Measurements from ENCODE around the gene KATNBL1. TPM values are rescaled to one million over a fixed set of nuclear protein-coding genes. Genes with fewer than 3 reads are reported as not detected.

The KATNBL1 gene
- total and polyA plus RNA-seq, 2 donors from 2014 or later, result 15.6 to 32.2 TPM

DNA sequence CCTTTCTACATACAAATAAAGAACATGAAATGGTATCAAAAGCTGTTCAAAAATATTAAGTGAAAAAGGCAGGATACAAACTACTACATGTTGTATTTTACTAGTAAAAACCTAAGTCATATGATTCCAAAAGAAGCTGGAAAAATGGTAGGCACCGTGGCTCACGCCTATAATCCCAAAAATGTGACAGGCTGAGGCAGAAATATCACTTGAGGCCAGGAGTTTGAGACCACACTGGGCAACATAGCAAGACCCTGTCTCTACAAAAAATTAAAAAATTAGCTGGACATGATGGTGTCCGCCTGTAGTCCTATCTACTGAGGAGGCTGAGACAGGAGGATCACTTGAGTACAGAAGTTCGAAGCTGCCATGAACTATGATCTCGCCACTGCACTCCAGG is 110.0 kb downstream of the KATNBL1 start:
- TF ChIP-seq, protein P1, sequence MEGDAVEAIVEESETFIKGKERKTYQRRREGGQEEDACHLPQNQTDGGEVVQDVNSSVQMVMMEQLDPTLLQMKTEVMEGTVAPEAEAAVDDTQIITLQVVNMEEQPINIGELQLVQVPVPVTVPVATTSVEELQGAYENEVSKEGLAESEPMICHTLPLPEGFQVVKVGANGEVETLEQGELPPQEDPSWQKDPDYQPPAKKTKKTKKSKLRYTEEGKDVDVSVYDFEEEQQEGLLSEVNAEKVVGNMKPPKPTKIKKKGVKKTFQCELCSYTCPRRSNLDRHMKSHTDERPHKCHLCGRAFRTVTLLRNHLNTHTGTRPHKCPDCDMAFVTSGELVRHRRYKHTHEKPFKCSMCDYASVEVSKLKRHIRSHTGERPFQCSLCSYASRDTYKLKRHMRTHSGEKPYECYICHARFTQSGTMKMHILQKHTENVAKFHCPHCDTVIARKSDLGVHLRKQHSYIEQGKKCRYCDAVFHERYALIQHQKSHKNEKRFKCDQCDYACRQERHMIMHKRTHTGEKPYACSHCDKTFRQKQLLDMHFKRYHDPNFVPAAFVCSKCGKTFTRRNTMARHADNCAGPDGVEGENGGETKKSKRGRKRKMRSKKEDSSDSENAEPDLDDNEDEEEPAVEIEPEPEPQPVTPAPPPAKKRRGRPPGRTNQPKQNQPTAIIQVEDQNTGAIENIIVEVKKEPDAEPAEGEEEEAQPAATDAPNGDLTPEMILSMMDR (IDR thresholded peaks at IDR 0.05; ENCODE audit: borderline replicate concordance, extremely low read depth, insufficient read depth), result no peak
- no peak for DNase-seq
- Histone ChIP-seq H3K27me3 (ENCODE audit: control insufficient read depth, insufficient read depth, low read length) (no peaks in the 10 kb centered on the region), H3K9ac (ENCODE audit: low read length in 3 of 3) (no peak overlapping the region), H3K9me3 (ENCODE audit: control insufficient read depth in 2 of 3, insufficient read depth in 1 of 3, low read length in 3 of 3) (no peaks in the 10 kb centered on the region), H3K4me3 (ENCODE audit: low read length in 3 of 3) (no peak overlapping the region), H3K4me1 (ENCODE audit: control insufficient read depth in 2 of 3, insufficient read depth in 2 of 3, low read depth in 1 of 3, low read length in 3 of 3) (peaks cover 0 to 11% (median 0%) of the 10 kb centered on the region in 3 donors), H3K27ac (ENCODE audit: low read depth in 2 of 2, low read length in 2 of 2) (no peak overlapping the region), H3K36me3 (ENCODE audit: control insufficient read depth in 2 of 3, insufficient read depth in 3 of 3, low read length in 3 of 3) (peaks cover 0 to under 1% (median under 1%) of the 10 kb centered on the region in 3 donors)
- no peak for FAIRE-seq
- intact Hi-C loops (cut with DNase I), result loop anchor here (10.0 kb wide), 1 partner anchor 1135 kb away; no protein-coding TSS in a partner anchor

Other genes with a start within 250 kb of the KATNBL1 start
- gene CHRM5, start 241.6 kb downstream of the KATNBL1 start, total RNA-seq, result 0.06 TPM
- gene CHRM5, start 241.6 kb downstream of the KATNBL1 start, polyA plus RNA-seq (ENCODE audit: insufficient read depth, low read depth, low replicate concordance), result not detected
- gene AVEN, start 170.9 kb downstream of the KATNBL1 start, total RNA-seq, result 7.1 TPM
- 6.4 TPM for gene AVEN, start 170.9 kb downstream of the KATNBL1 start, polyA plus RNA-seq (ENCODE audit: insufficient read depth, low read depth, low replicate concordance)
- gene EMC7, start 108.2 kb downstream of the KATNBL1 start, total RNA-seq, result 73.1 TPM
- 125 TPM for gene EMC7, start 108.2 kb downstream of the KATNBL1 start, polyA plus RNA-seq (ENCODE audit: insufficient read depth, low read depth, low replicate concordance)
- 1.8 TPM for gene PGBD4, start 108.0 kb downstream of the KATNBL1 start, total RNA-seq
- gene PGBD4, start 108.0 kb downstream of the KATNBL1 start, polyA plus RNA-seq (ENCODE audit: insufficient read depth, low read depth, low replicate concordance), result 0.90 TPM
- gene EMC4, start 14.9 kb upstream of the KATNBL1 start, total RNA-seq, result 88.9 TPM
- 129 TPM for gene EMC4, start 14.9 kb upstream of the KATNBL1 start, polyA plus RNA-seq (ENCODE audit: insufficient read depth, low read depth, low replicate concordance)
- gene SLC12A6, start 127.7 kb upstream of the KATNBL1 start, total RNA-seq, result 22.6 TPM
- gene SLC12A6, start 127.7 kb upstream of the KATNBL1 start, polyA plus RNA-seq (ENCODE audit: insufficient read depth, low read depth, low replicate concordance), result 6.7 TPM
- 92.9 TPM for gene NOP10, start 133.0 kb upstream of the KATNBL1 start, total RNA-seq
- gene NOP10, start 133.0 kb upstream of the KATNBL1 start, polyA plus RNA-seq (ENCODE audit: insufficient read depth, low read depth, low replicate concordance), result 383 TPM
- not detected for gene NUTM1, start 133.2 kb upstream of the KATNBL1 start, total RNA-seq
- not detected for gene NUTM1, start 133.2 kb upstream of the KATNBL1 start, polyA plus RNA-seq (ENCODE audit: insufficient read depth, low read depth, low replicate concordance)
- gene LPCAT4, start 157.1 kb upstream of the KATNBL1 start, total RNA-seq, result 37.5 TPM
- 22.5 TPM for gene LPCAT4, start 157.1 kb upstream of the KATNBL1 start, polyA plus RNA-seq (ENCODE audit: insufficient read depth, low read depth, low replicate concordance)
- gene GOLGA8A, start 227.7 kb upstream of the KATNBL1 start, total RNA-seq, result 36.1 TPM
- 18.8 TPM for gene GOLGA8A, start 227.7 kb upstream of the KATNBL1 start, polyA plus RNA-seq (ENCODE audit: insufficient read depth, low read depth, low replicate concordance)